Measurements from ENCODE around the gene SYNE4.
"Not testable (repeated sequence)": the region's sequence is repeated elsewhere in the genome, so short reads cannot be mapped to it uniquely, and the experiment has no call there.

SYNE4 gene

GRCh38 chr19:35957411-35957810 lies 51.2 kb downstream of the SYNE4 start:
- not testable (repeated sequence) for DNase-seq (ENCODE audit: low read depth in 1 of 2, low spot score in 1 of 2)

DNA sequence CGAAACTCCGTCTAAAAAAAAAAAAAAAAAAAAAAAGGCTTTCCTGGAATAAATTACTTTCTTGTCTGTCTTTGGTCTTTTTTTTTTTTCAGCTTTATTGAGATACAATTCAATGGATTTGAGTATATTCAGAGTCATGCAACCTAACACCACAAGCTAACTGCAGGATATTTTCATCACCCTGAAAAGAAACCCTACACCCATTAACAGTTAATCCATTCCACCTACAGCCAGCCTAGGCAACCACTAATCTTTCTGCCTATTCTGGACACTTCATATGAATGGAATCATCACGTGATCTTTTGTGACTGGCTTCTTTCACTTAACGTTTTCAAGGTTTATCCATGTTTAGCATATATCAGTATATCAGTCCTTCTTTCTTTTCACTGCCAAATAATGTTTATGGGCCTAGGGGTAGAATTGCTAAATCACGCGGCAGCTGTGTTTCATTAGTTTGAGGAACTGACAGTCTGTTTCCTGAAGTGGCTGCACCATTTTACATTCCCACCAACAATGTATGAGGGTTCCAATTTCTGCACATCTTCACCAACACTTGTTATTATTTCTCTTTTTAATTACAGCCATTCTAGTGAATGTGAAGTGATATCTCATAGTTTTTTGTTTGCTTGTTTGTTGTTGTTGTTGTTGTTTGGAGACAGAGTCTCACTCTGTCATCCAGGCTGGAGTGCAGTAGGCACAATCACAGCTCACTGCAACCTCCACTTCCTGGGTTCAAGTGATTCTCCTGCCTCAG lies 52.6 kb downstream of the SYNE4 start:
- DNase-seq (ENCODE audit: low read depth in 1 of 2, low spot score in 1 of 2), result no peak

All from stimulated activated CD4-positive, alpha-beta T cell treated with anti-CD3 and anti-CD28 coated beads, Interleukin-15, amount 100 ng/mL, for 1 hour (primary cell).